ENCODE measurements around the gene AR.
"Not testable (repeated sequence)": the region's sequence is repeated elsewhere in the genome, so short reads cannot be mapped to it uniquely, and the experiment has no call there.

Gene AR

GRCh38 chrX:67651437-67652142 lies 107.8 kb downstream of the AR start:
- FAIRE-seq, result no peak

GRCh38 chrX:67652543-67652942 lies 108.7 kb downstream of the AR start:
- no peak for FAIRE-seq

- FAIRE-seq, result no peak
Observed at GRCh38 chrX:67654301-67654700, 110.5 kb downstream of the AR start.

GRCh38 chrX:67665583-67665982 lies 121.8 kb downstream of the AR start:
- no peak for FAIRE-seq

- not testable (repeated sequence) for FAIRE-seq
Observed at GRCh38 chrX:67670717-67671116, 126.9 kb downstream of the AR start.

- no peak for FAIRE-seq
Observed at GRCh38 chrX:67673741-67674274, 130.0 kb downstream of the AR start.

GRCh38 chrX:67674741-67675140 lies 130.9 kb downstream of the AR start:
- no peak for FAIRE-seq

GRCh38 chrX:67684136-67684535 lies 140.3 kb downstream of the AR start:
- FAIRE-seq, result no peak

- FAIRE-seq, result no peak
Observed at GRCh38 chrX:67692246-67692645, 148.4 kb downstream of the AR start.

GRCh38 chrX:67693928-67694327 lies 150.1 kb downstream of the AR start:
- no peak for FAIRE-seq

- FAIRE-seq, result no peak
Observed at GRCh38 chrX:67697452-67697851, 153.6 kb downstream of the AR start.

GRCh38 chrX:67700602-67701001 lies 156.8 kb downstream of the AR start:
- FAIRE-seq, result no peak

GRCh38 chrX:67714004-67714403 lies 170.2 kb downstream of the AR start:
- no peak for FAIRE-seq

GRCh38 chrX:67717571-67717970 lies 173.8 kb downstream of the AR start:
- no peak for FAIRE-seq

GRCh38 chrX:67718926-67719325 lies 175.1 kb downstream of the AR start:
- FAIRE-seq, result no peak

GRCh38 chrX:67720344-67720743 lies 176.5 kb downstream of the AR start:
- FAIRE-seq, result no peak

- no peak for FAIRE-seq
Observed at GRCh38 chrX:67721321-67721720, 177.5 kb downstream of the AR start.

GRCh38 chrX:67723580-67724351 lies 179.9 kb downstream of the AR start:
- FAIRE-seq, result no peak

GRCh38 chrX:67724359-67725110 lies 180.7 kb downstream of the AR start:
- FAIRE-seq, result no peak

GRCh38 chrX:67725471-67725870 lies 181.7 kb downstream of the AR start:
- no peak for FAIRE-seq

GRCh38 chrX:67726018-67726417 lies 182.2 kb downstream of the AR start:
- no peak for FAIRE-seq

- no peak for FAIRE-seq
Observed at GRCh38 chrX:67727576-67727975, 183.8 kb downstream of the AR start.

GRCh38 chrX:67730296-67730695 lies 186.5 kb downstream of the AR start:
- no peak for FAIRE-seq

- FAIRE-seq, result no peak
Observed at GRCh38 chrX:67731061-67731460, 187.2 kb downstream of the AR start.

Data from islet of Langerhans (tissue), 1 donor.